ENCODE data around the gene MYO1B.

The MYO1B gene

GRCh38 chr2:191363267-191363666 lies 118.1 kb downstream of the MYO1B start:
- peaks cover 55% of the 10 kb centered on the region for H3K36me3 ChIP-seq
- H3K4me3 ChIP-seq (ENCODE audit: low read depth, low read length): no peak overlapping the region

GRCh38 chr2:191365089-191365488 lies 119.9 kb downstream of the MYO1B start:
- no peaks in the 10 kb centered on the region for H3K27me3 ChIP-seq
- H3K4me3 ChIP-seq (ENCODE audit: low read depth, low read length): no peak overlapping the region
- no peaks in the 10 kb centered on the region for H3K4me1 ChIP-seq
- H3K9me3 ChIP-seq: no peaks in the 10 kb centered on the region
- H3K36me3 ChIP-seq: peaks cover 60% of the 10 kb centered on the region
- no peak for DNase-seq
- TF ChIP-seq, protein P1, sequence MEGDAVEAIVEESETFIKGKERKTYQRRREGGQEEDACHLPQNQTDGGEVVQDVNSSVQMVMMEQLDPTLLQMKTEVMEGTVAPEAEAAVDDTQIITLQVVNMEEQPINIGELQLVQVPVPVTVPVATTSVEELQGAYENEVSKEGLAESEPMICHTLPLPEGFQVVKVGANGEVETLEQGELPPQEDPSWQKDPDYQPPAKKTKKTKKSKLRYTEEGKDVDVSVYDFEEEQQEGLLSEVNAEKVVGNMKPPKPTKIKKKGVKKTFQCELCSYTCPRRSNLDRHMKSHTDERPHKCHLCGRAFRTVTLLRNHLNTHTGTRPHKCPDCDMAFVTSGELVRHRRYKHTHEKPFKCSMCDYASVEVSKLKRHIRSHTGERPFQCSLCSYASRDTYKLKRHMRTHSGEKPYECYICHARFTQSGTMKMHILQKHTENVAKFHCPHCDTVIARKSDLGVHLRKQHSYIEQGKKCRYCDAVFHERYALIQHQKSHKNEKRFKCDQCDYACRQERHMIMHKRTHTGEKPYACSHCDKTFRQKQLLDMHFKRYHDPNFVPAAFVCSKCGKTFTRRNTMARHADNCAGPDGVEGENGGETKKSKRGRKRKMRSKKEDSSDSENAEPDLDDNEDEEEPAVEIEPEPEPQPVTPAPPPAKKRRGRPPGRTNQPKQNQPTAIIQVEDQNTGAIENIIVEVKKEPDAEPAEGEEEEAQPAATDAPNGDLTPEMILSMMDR (IDR thresholded peaks at IDR 0.05; ENCODE audit: low read depth, low read length): no peak

More at GRCh38 chr2:191363267-191363666, 118.1 kb downstream of the MYO1B start:
- Histone ChIP-seq H3K4me1 (peaks cover 10% of the 10 kb centered on the region), H3K27me3 (no peaks in the 10 kb centered on the region), H3K9me3 (no peaks in the 10 kb centered on the region)
- no peak for DNase-seq
- TF ChIP-seq, protein P1 (IDR thresholded peaks at IDR 0.05; ENCODE audit: low read depth, low read length): no peak

DNA sequence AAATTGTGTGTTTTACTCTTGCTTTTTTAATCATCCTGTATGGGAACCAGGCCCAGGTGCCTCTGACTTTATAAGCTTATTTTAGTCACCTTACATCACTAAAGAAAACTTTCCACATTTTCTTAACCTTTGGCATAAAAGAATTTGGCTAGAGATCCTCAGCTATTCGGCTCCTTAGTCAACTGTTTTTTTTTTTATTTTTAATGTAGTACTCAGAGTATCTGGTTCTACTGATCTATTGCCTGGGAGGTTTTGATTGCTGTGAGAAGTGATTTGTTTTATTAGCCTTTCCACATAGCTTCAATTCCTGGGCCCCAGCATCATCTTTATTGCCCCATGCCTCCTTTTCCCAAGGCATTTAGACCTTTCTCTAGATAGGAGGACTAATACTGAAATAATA lies 121.0 kb downstream of the MYO1B start:
- no peak overlapping the region for H3K4me3 ChIP-seq (ENCODE audit: low read depth, low read length)
- TF ChIP-seq, protein P1 (IDR thresholded peaks at IDR 0.05; ENCODE audit: low read depth, low read length): no peak
- no peaks in the 10 kb centered on the region for H3K27me3 ChIP-seq
- no peaks in the 10 kb centered on the region for H3K4me1 ChIP-seq
- H3K9me3 ChIP-seq: no peaks in the 10 kb centered on the region
- DNase-seq: no peak
- H3K36me3 ChIP-seq: peaks cover 68% of the 10 kb centered on the region

DNA sequence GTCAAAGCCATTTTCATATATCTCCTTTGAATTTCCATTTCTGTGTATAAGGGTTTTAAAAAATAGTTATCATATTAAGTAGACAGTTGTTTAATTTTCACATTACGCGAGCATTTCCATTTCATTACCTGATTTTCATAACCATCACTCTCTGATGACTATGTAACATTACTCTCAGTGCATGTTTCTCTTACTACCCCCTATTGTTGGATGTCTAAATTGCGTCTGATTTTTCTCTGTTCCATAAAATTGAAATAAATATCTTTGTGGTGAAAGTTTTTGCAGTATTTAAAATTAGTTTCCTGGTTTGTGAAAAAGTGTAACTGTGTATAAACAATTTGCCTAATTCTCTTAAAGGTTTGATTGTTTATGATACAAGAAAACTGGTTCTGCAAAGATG lies 123.8 kb downstream of the MYO1B start:
- DNase-seq: no peak
- H3K4me1 ChIP-seq: peaks cover 3% of the 10 kb centered on the region
- TF ChIP-seq, protein P1 (IDR thresholded peaks at IDR 0.05; ENCODE audit: low read depth, low read length): peak; percentile 36; the same call in 1 of the 2 replicates
- H3K4me3 ChIP-seq (ENCODE audit: low read depth, low read length): no peak overlapping the region
- no peaks in the 10 kb centered on the region for H3K27me3 ChIP-seq
- peaks cover 65% of the 10 kb centered on the region for H3K36me3 ChIP-seq
- H3K9me3 ChIP-seq: no peaks in the 10 kb centered on the region

DNA sequence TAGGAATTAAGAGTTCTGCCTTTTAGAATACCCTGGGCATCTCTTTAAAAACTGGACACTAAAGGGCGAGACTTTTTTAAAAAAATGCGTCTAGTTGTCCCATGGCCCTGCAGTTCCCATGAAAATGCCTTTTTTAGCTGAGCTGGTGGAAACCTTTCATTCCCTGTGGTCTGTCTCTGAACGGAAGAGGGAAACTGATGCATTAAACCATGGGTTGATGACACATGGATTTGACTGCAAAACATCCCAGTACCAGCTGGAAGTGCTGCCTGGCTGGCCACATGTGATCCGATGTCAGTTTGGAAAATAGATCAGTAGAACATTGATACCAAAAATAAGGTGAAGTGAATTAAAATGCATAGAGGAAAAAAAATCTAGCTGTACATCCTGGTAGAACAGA lies 129.2 kb downstream of the MYO1B start:
- Histone ChIP-seq H3K36me3 (peaks cover 42% of the 10 kb centered on the region), H3K4me1 (peaks cover 24% of the 10 kb centered on the region), H3K9me3 (no peaks in the 10 kb centered on the region), H3K27me3 (no peaks in the 10 kb centered on the region), H3K4me3 (ENCODE audit: low read depth, low read length) (no peak overlapping the region)
- TF ChIP-seq, protein P1 (IDR thresholded peaks at IDR 0.05; ENCODE audit: low read depth, low read length): no peak
- no peak for DNase-seq

DNA sequence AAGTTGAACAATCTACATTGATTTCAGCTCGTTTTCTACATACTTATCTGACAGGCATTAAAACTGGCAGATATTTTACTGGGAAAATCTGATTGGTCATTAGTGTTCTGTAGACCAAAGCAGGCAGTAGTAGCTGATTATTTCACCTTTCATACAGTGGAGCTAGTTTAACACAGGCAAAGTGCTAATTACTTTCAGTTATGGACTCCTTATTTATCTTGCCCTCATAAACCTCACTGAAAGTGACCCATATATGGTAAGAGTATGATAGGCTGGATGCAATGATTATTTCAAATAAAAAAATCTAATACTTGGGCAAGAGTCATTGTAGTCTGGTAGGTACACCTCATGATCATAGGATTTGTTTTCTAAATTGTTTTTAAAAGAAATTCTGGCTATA lies 129.7 kb downstream of the MYO1B start:
- Histone ChIP-seq H3K9me3 (no peaks in the 10 kb centered on the region; the same call in 1 of the 2 replicates), H3K36me3 (peaks cover 37% of the 10 kb centered on the region), H3K4me3 (ENCODE audit: low read depth, low read length) (no peak overlapping the region), H3K4me1 (peaks cover 25% of the 10 kb centered on the region), H3K27me3 (no peaks in the 10 kb centered on the region)
- TF ChIP-seq, protein P1 (IDR thresholded peaks at IDR 0.05; ENCODE audit: low read depth, low read length): no peak
- DNase-seq: no peak

Measured in BE2C (cell line).